CD14-positive monocyte (primary cell): ENCODE measurements around the gene CTSE. TPM values are rescaled to one million over a fixed set of nuclear protein-coding genes. Genes with fewer than 3 reads are reported as not detected.
A peak's percentile ranks its signal among the peaks of the same experiment; 100 is the strongest.

Experiments
- DNase-seq, 3 donors: peaks; one replicate each; pipeline ENCODE4 v3.0.0-alpha.2; 2011 to 2022
- H2AFZ ChIP-seq: 2 replicates; pipeline ENCODE4 v1.6.0; 2012; ENCODE audit warnings: mild to moderate bottlenecking, low read depth, low read length, inconsistent platforms; ENCODE audit not compliant: insufficient read depth, poor library complexity, severe bottlenecking
- H3K27ac ChIP-seq, 2 donors: 1 replicate in 1 of 2; 2 replicates in 1 of 2; pipeline ENCODE4 v1.5.1; 2012 to 2013; ENCODE audit warnings: low read length in 2 of 2, control low read depth in 1 of 2, inconsistent platforms in 1 of 2, low read depth in 1 of 2, mild to moderate bottlenecking in 1 of 2
- H3K27me3 ChIP-seq, 2 donors: one replicate each; pipeline versions ENCODE4 v1.6.0 to v1.6.1; 2011 to 2013; ENCODE audit warnings: low read length in 2 of 2; ENCODE audit not compliant: control insufficient read depth in 2 of 2, insufficient read depth in 2 of 2
- H3K36me3 ChIP-seq, 2 donors: replicated peaks in 1 of 2; 1 replicate in 1 of 2; 2 replicates in 1 of 2; pipeline versions ENCODE4 v1.5.1 to v1.6.1; 2012 to 2013; ENCODE audit warnings: low read length in 2 of 2, control low read depth in 1 of 2, inconsistent platforms in 1 of 2, mild to moderate bottlenecking in 1 of 2; ENCODE audit not compliant: insufficient read depth in 2 of 2, control insufficient read depth in 1 of 2
- H3K4me1 ChIP-seq, 2 donors: 1 replicate in 1 of 2; 2 replicates in 1 of 2; pipeline versions ENCODE4 v1.5.1 to v1.6.1; 2012 to 2013; ENCODE audit warnings: low read length in 2 of 2, control low read depth in 1 of 2, inconsistent platforms in 1 of 2, mild to moderate bottlenecking in 1 of 2, moderate library complexity in 1 of 2; ENCODE audit not compliant: insufficient read depth in 2 of 2, control insufficient read depth in 1 of 2
- H3K4me2 ChIP-seq: replicated peaks from 2 replicates; pipeline ENCODE3; 2012; ENCODE audit warnings: low read length, moderate library complexity, mild to moderate bottlenecking; ENCODE audit not compliant: poor library complexity, severe bottlenecking; ENCODE audit errors: extremely low read depth
- H3K4me3 ChIP-seq, 3 experiments: fragments of 200-600 bp in 1 of 3; sonication (generic) in 1 of 3; replicated peaks in 1 of 3; 1 replicate in 2 of 3; 2 replicates in 1 of 3; pipeline ENCODE4 v1.5.1; 2011 to 2013; ENCODE audit warnings: low read length in 3 of 3, mild to moderate bottlenecking in 3 of 3, control low read depth in 2 of 3, low read depth in 2 of 3, inconsistent platforms in 1 of 3, moderate library complexity in 1 of 3
- H3K79me2 ChIP-seq: 2 replicates; pipeline ENCODE4 v1.6.0; 2012; ENCODE audit warnings: mild to moderate bottlenecking, control low read depth, inconsistent platforms, low read length, moderate library complexity; ENCODE audit not compliant: insufficient read depth
- H3K9ac ChIP-seq: 2 replicates; pipeline ENCODE4 v1.6.0; 2017; ENCODE audit warnings: low read length, mild to moderate bottlenecking; ENCODE audit not compliant: insufficient read depth, poor library complexity, severe bottlenecking
- H3K9me3 ChIP-seq, 2 donors: replicated peaks in 1 of 2; 1 replicate in 1 of 2; 2 replicates in 1 of 2; pipeline versions ENCODE4 v1.5.1 to v1.6.1; 2012 to 2013; ENCODE audit warnings: low read length in 2 of 2, control low read depth in 1 of 2; ENCODE audit not compliant: control insufficient read depth in 1 of 2, insufficient read depth in 1 of 2
- H4K20me1 ChIP-seq: 2 replicates; pipeline ENCODE4 v1.6.0; 2012; ENCODE audit warnings: mild to moderate bottlenecking, low read length, control low read depth, moderate library complexity; ENCODE audit not compliant: insufficient read depth
- H3K27ac Mint-ChIP-seq, 7 donors: one replicate each; pipeline ENCODE4 v1.8.0; 2020; ENCODE audit warnings: mild to moderate bottlenecking in 7 of 7, mixed read lengths in 7 of 7, moderate library complexity in 6 of 7, inconsistent platforms in 2 of 7
- H3K27me3 Mint-ChIP-seq, 3 donors: one replicate each; pipeline ENCODE4 v1.8.0; 2021 to 2022; ENCODE audit warnings: low read depth in 3 of 3, mild to moderate bottlenecking in 3 of 3, mixed read lengths in 3 of 3, moderate library complexity in 3 of 3, inconsistent platforms in 1 of 3
- H3K36me3 Mint-ChIP-seq, 2 donors: one replicate each; pipeline ENCODE4 v1.8.0; 2020; ENCODE audit warnings: mixed read lengths in 2 of 2, inconsistent platforms in 1 of 2, mild to moderate bottlenecking in 1 of 2
- H3K4me1 Mint-ChIP-seq: one replicate; pipeline ENCODE4 v1.8.0; 2020; ENCODE audit warnings: mild to moderate bottlenecking, mixed read lengths
- H3K4me3 Mint-ChIP-seq, 2 donors: one replicate each; pipeline ENCODE4 v1.8.0; 2020; ENCODE audit warnings: mild to moderate bottlenecking in 2 of 2, mixed read lengths in 2 of 2, moderate library complexity in 1 of 2
- H3K9me3 Mint-ChIP-seq, 7 donors: one replicate each; pipeline ENCODE4 v1.8.0; 2020 to 2022; ENCODE audit warnings: mixed read lengths in 7 of 7, mild to moderate bottlenecking in 6 of 7, moderate library complexity in 6 of 7, inconsistent platforms in 2 of 7
- CTCF ChIP-seq: fragments of 200-600 bp; IDR thresholded peaks from one replicate; pipeline ENCODE4 v1.8.0; 2022; ENCODE audit warnings: antibody characterized with exemption, mild to moderate bottlenecking
- WGBS: methylation state at CpG from one replicate; pipeline ENCODE4 v1.1.5; 2013; ENCODE audit warnings: missing lambda C conversion rate; ENCODE audit not compliant: insufficient coverage; 5-methylcytosine and 5-hydroxymethylcytosine counted together
- intact Hi-C, 2 donors: fragments of 100-400 bp; cut with micrococcal nuclease; formaldehyde crosslinking; loops; one replicate each; pipeline versions ENCODE4 v1.15.0 to v1.15.1; 2023
- polyA plus RNA-seq, 3 donors: library from polyadenylated mRNA; depleted of rRNA in 1 of 3; unstranded in 2 of 3; stranded (reverse) in 1 of 3; fragments of 300-500 nt in 2 of 3; fragments of >200 nt in 1 of 3; fragmentation: Illumina TruSeq in 2 of 3; gene quantifications; 1 replicate in 2 of 3; 2 replicates in 1 of 3; pipeline ENCODE4 v1.2.3, GENCODE V29; 2012 to 2021

CTSE gene
- polyA plus RNA-seq, 3 donors, result not detected

- no peak for DNase-seq
- Histone ChIP-seq H3K36me3 (no peaks in the 10 kb centered on the region), H4K20me1 (no peaks in the 10 kb centered on the region), H3K79me2 (no peaks in the 10 kb centered on the region), H3K9ac (no peak overlapping the region), H2AFZ (no peak overlapping the region), H3K4me2 (no peak overlapping the region), H3K9me3 (no peaks in the 10 kb centered on the region), H3K27me3 (no peaks in the 10 kb centered on the region), H3K27ac (no peak overlapping the region), H3K4me1 (peaks cover 0 to 9% of the 10 kb centered on the region in 2 donors), H3K4me3 (no peak overlapping the region)
- TF ChIP-seq CTCF, result no peak
- peaks cover 1 to 2% (median 1%) of the 10 kb centered on the region in 3 donors for H3K27me3 Mint-ChIP-seq
- peaks cover 0 to 2% (median 0%) of the 10 kb centered on the region in 7 donors for H3K9me3 Mint-ChIP-seq
- intact Hi-C loops, result no loop called here
- peaks cover 10% of the 10 kb centered on the region for H3K4me1 Mint-ChIP-seq
- H3K36me3 Mint-ChIP-seq, result no peaks in the 10 kb centered on the region
- no peak overlapping the region for H3K4me3 Mint-ChIP-seq
- WGBS, result 97% methylated on average over 5 of the region's 7 CpGs
- H3K27ac Mint-ChIP-seq, result no peak overlapping the region
These were observed 929 bp downstream of the CTSE start for GRCh38 chr1:206022766-206023165.

GRCh38 chr1:206021626-206022365, 1.9 kb downstream of the CTSE start:
- Mint-ChIP-seq H3K27me3 (peaks cover 1 to 2% (median 1%) of the 10 kb centered on the region in 3 donors), H3K9me3 (peaks cover 0 to 3% (median 0%) of the 10 kb centered on the region in 7 donors), H3K4me3 (no peak overlapping the region), H3K27ac (peak overlapping the region in 1 of 7 donors; percentile 27), H3K36me3 (no peaks in the 10 kb centered on the region), H3K4me1 (peaks cover 10% of the 10 kb centered on the region)
- DNase-seq, result no peak
- intact Hi-C loops, result no loop called here
- Histone ChIP-seq H3K36me3 (no peaks in the 10 kb centered on the region), H4K20me1 (no peaks in the 10 kb centered on the region), H3K4me3 (no peak overlapping the region), H3K4me1 (peaks cover 0 to 9% of the 10 kb centered on the region in 2 donors), H3K9ac (no peak overlapping the region), H3K27ac (no peak overlapping the region), H3K9me3 (no peaks in the 10 kb centered on the region), H2AFZ (no peak overlapping the region), H3K79me2 (no peaks in the 10 kb centered on the region), H3K27me3 (no peaks in the 10 kb centered on the region), H3K4me2 (no peak overlapping the region)
- 100% methylated on average over 2 of the region's 4 CpGs for WGBS
- TF ChIP-seq CTCF, result no peak
